ENCODE data around the gene ZNF865. TPM values are rescaled to one million over a fixed set of nuclear protein-coding genes. Genes with fewer than 3 reads are reported as not detected.

Gene ZNF865
- total and polyA plus RNA-seq, 2 of the 8 experiments (the other 6 are each of a cell fraction or from before 2014, with no cell fraction given) = 3.5 to 13.6 TPM

DNA sequence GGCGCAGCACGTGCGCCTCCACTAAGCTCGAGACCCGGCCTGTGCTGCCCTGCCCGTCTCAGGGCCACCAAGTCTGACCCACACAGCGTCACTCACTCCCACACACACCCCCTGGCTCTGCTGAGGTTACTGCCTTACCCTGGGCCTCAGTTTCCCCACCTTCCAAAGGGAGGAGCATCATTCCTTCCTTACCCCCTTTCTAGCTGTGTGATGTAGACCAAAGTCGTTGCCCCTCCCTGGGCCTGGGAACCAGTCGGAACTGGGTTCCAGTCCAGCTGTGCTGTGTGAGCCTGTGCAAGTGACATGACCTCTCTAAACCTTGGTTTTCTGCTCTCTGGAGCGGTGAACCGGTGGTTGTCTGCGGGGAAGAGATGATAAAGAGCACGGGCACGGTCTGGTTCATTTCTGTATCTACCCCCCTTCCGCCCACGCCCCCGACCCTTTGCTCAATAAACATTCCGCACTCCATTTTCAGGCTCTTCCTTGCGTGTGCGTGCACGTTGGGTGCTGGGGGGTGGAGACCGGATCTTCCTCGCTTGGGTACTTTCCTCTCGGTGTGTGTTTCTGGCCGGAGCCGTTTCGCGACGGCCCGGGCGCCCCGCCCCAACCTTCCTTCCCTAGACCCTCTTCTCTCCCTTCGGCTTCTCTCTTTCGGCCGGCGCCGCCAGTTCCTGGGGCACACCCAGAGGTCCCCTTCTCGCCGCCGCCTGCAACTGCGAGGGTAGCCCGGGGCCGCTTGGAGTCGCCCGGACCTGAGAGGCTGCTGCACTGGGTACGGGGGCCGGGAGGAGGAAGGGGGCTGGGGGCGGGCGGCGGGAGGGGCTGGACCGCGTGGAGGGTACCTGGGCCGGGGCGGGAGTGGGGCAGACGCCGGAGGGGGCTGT, 37.8 kb downstream of the ZNF865 start, which contains the start of gene ZNF581:
Gene ZNF581 (plus strand): TSS at position 647 of the 884 bp plus-strand sequence. CDS start 923 bp downstream, outside the sequence.
- CTCF ChIA-PET (ENCODE audit: partially characterized antibody) = interaction anchor here (1.0 to 4.0 kb wide), 5 partner anchors 9 to 62 kb away, joined by 3 to 18 read pairs (median 4); no protein-coding TSS in a partner anchor
- H3K27ac ChIP-seq (ENCODE audit: low read depth, low read length) = peak within 1 kb of the TSS; percentile 48
- H2BK5ac ChIP-seq (ENCODE audit: low read depth, low read length) = peak within 1 kb of the TSS; percentile 63
- peak within 1 kb of the TSS; percentile 81 for H4K8ac ChIP-seq (ENCODE audit: extremely low read depth, insufficient read depth, low read length)
- H3K9ac ChIP-seq (replicated peaks in 1 of 4; ENCODE audit: extremely low read depth in 1 of 4, low read depth in 3 of 4, low read length in 3 of 4) = peak within 1 kb of the TSS; percentile 52 to 88 (median 75)
- no peak within 1 kb of the TSS for H2BK20ac ChIP-seq (ENCODE audit: low read length)
- peak in 1 of 2 experiments; percentile 90 for DNase-seq (ENCODE audit: low read depth in 1 of 2, low spot score in 2 of 2)
- H3K36me3 ChIP-seq (ENCODE audit: control insufficient read depth in 2 of 4, insufficient read depth in 4 of 4, low read length in 3 of 4) = peaks cover 7 to 13% (median 10%) of the 10 kb centered on the region in 4 experiments
- peak within 1 kb of the TSS; percentile 81 for H4K5ac ChIP-seq (ENCODE audit: insufficient read length, low read depth, low read length)
- WGBS, 2 experiments (ENCODE audit: extremely low coverage in 1 of 2, insufficient coverage in 1 of 2, insufficient read length in 1 of 2, insufficient replicate concordance in 2 of 2, low coverage in 1 of 2, low lambda C conversion rate in 2 of 2, missing lambda C conversion rate in 1 of 2) = 2% methylated on average over 32 of the region's 56 CpGs; no CpG with 5 or more reads in 1 of the 2 experiments
- peak within 1 kb of the TSS; percentile 75 for H4K91ac ChIP-seq (replicated peaks; ENCODE audit: insufficient read length, low read length)
- peak within 1 kb of the TSS; percentile 94; the same call in 1 of the 2 replicates for H3K18ac ChIP-seq (ENCODE audit: extremely low read depth, low read length)
- peaks cover 4 to 21% of the 10 kb centered on the region in 2 experiments; a peak in 3 of 4 replicates for H3K79me2 ChIP-seq (ENCODE audit: control insufficient read depth in 1 of 2, insufficient read depth in 2 of 2, low read length in 2 of 2)
- peaks cover 0 to 22% (median 10%) of the 10 kb centered on the region in 4 experiments; a peak in 6 of 7 replicates for H3K4me1 ChIP-seq (replicated peaks in 1 of 4; ENCODE audit: control insufficient read depth in 3 of 4, insufficient read depth in 4 of 4, low read length in 3 of 4)
- peak within 1 kb of the TSS; percentile 96 for H3K4ac ChIP-seq (replicated peaks; ENCODE audit: insufficient read length, low read depth, low read length)
- H3K23me2 ChIP-seq (ENCODE audit: low read depth, low read length) = peaks cover 31% of the 10 kb centered on the region
- no peak within 1 kb of the TSS for H2AFZ ChIP-seq (ENCODE audit: low read length)
- H2BK15ac ChIP-seq (ENCODE audit: low read length) = no peak within 1 kb of the TSS
- peak within 1 kb of the TSS; percentile 75; the same call in 1 of the 2 replicates for H2AK5ac ChIP-seq (ENCODE audit: low read depth, low read length)
- FAIRE-seq = no peak
- H2BK120ac ChIP-seq (replicated peaks; ENCODE audit: low read depth, low read length) = peak within 1 kb of the TSS; percentile 82
- peak within 1 kb of the TSS; percentile 90 to 99 for H3K4me2 ChIP-seq (ENCODE audit: insufficient read depth in 1 of 2, low read depth in 2 of 2, low read length in 2 of 2)
- H3K27me3 ChIP-seq (replicated peaks in 1 of 4; ENCODE audit: control insufficient read depth in 3 of 4, extremely low read depth in 1 of 4, insufficient read depth in 3 of 4, low read length in 3 of 4) = no peaks in the 10 kb centered on the region
- peak within 1 kb of the TSS; percentile 61 for H3K23ac ChIP-seq (ENCODE audit: insufficient read length)
- peak within 1 kb of the TSS; percentile 55 for H3K14ac ChIP-seq (ENCODE audit: insufficient read length)
- H3K4me3 ChIP-seq (ENCODE audit: extremely low read depth in 1 of 4, insufficient read depth in 2 of 4, low read depth in 3 of 4, low read length in 4 of 4) = peak within 1 kb of the TSS; percentile 74 to 98 (median 88)
- peak within 1 kb of the TSS; percentile 90 for H3K56ac ChIP-seq (replicated peaks; ENCODE audit: insufficient read length, low read depth, low read length)
- POLR2A ChIA-PET (ENCODE audit: partially characterized antibody) = interaction anchor here (0.6 to 9.2 kb wide), 11 partner anchors 9 to 761 kb away, joined by 3 to 96 read pairs (median 4); partner anchors contain the start of genes U2AF2, ZNF628, ZNF784 and ZNF865
- H4K20me1 ChIP-seq (replicated peaks in 1 of 2; ENCODE audit: control insufficient read depth in 1 of 2, insufficient read depth in 2 of 2, low read length in 2 of 2) = peaks cover 0 to 7% of the 10 kb centered on the region in 2 experiments
- no peaks in the 10 kb centered on the region; a peak in 1 of 4 replicates for H3K9me3 ChIP-seq (ENCODE audit: insufficient read depth in 2 of 2, low read depth in 1 of 2, low read length in 1 of 2)
- 0 out of 2 replicates have a peak within 1 kb of the TSS, but pooled peaks have one; percentile 35 for H2BK12ac ChIP-seq (ENCODE audit: low read depth, low read length)
- peaks cover 11% of the 10 kb centered on the region for H3K79me1 ChIP-seq (ENCODE audit: low read depth, low read length)
- peak in 1 of 2 experiments; percentile 56; a peak in 1 of 3 replicates for TF ChIP-seq EP300 (IDR thresholded peaks at IDR 0.05; ENCODE audit: borderline replicate concordance in 1 of 2, low read depth in 2 of 2, low read length in 2 of 2)
- TF ChIP-seq TEAD4 (IDR thresholded peaks at IDR 0.05; ENCODE audit: low read depth, low read length) = 0 out of 2 replicates have a peak, but pooled peaks have one; percentile 10
- TF ChIP-seq SIN3A (conservative IDR thresholded peaks at IDR 0.05 in 1 of 2, IDR thresholded peaks at IDR 0.05 in 1 of 2; ENCODE audit: low read depth in 1 of 2, low read length in 2 of 2) = peak; percentile 93 to 97; a peak in 3 of 4 replicates
- no peak for TF ChIP-seq NANOG (IDR thresholded peaks at IDR 0.05; ENCODE audit: insufficient read depth, low read depth, low read length, poor library complexity, severe bottlenecking)
- TF ChIP-seq CEBPB (IDR thresholded peaks at IDR 0.05; ENCODE audit: low read depth, low read length) = no peak
- no peak for TF ChIP-seq JUND (IDR thresholded peaks at IDR 0.05; ENCODE audit: low read length)
- TF ChIP-seq HDAC2 (IDR thresholded peaks at IDR 0.05; ENCODE audit: borderline replicate concordance in 1 of 2, low read depth in 2 of 2, low read length in 2 of 2) = 0 out of 4 replicates have a peak, but pooled peaks have one; percentile 10 to 18

All from H1 (cell line).